GM19452 (cell line): Measurements from ENCODE around the gene SPATA6.

Experiments
- ATAC-seq: cut with Tn5 transposase; IDR thresholded peaks from one replicate; pipeline ENCODE4 v1.9.1; 2021; ENCODE audit not compliant: unreplicated experiment

The SPATA6 gene

DNA sequence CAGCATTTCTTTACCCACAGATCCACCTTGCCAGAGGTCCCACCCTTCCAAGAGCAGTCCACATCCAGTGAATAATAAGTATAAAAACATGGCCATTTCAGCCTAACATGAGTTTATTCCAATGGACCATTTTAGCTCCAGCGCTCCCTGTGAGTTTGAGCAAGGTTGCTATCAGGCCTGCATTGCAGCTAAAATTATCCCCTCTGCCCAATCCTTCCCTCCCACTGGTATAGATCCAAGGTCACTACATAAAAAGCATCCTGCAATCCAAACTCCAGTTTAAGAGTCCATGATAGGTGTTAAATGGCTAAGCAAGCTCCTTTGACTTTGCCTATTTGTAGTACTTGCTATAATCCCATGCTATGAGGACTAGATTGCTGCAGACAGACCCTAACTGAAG, 213.9 kb downstream of the SPATA6 start:
- ATAC-seq, result no peak

DNA sequence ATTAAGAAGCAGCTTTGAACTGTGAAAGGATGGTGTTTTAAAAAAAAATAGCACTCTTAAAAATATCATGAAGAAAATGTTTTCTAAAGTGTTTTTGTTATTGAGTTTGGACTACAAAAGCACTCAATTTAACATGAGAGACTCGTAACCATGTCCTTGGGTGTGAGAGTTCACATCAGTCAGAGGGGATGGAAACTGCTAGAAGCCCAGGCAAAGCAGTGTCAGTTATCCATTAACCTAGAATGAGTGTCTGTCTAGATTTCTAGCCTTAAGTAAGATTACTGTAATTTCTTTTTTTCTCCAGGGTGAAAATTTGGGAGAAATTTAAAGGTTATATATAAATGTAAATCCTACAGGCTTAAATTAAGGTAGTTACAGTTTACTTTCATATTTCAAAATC, 217.8 kb downstream of the SPATA6 start:
- no peak for ATAC-seq

DNA sequence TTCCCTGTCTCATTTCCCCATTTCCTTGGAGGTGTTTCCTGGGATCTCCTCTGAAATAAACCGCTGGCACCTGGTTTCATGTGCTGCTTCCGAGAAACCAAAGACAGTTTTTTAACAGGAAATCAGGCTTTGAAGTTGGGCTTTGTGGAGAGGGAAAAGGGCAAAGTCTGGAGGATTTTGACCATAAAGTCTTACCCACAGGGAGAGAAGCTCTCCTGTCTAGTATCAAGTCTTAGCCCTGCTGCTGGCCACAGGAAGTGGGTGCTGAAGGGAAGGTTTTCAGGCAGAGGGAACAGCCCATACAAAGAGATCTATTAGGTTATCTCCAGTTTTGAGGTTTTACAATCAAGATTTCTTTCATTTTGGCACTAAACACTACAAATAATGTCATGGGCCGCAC, 220.2 kb downstream of the SPATA6 start:
- no peak for ATAC-seq

DNA sequence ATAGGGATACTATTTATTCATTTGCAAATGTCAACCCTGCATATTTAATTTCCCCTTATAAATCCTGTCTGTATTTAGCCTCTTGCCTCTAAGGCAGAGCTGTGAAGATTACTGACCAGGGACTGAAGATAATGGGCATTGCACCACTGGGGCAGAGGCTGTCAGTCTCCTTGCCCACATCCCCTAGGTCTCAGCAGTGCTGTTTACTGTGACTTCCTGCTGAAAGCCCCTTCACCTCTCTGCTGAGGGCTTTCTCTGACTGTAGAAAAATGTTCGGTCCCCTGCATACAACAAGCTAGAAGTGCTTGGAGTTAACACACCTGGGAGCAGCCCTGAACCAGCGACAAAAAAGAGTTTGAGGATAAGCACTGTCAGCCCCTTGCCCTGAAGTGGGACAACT, 220.7 kb downstream of the SPATA6 start:
- ATAC-seq, result no peak

DNA sequence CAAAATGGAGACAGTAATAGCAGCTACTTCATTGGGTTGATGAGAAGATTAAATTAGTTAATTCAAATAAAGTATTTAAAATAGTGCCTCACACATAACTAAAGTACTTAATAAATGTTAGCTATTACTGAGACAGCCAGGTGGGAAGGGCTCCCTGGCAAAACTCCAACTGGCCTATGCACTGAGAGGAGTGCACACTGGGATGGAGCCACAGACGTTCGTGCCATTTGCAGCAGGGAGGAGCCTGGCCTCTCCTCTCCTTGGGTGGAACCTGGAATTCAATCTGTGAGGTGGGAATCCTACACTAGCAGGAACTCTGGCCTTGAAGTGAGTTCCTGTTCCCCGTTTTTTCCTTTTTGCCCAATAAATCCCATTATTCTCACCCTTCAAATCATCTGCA, 221.4 kb downstream of the SPATA6 start:
- ATAC-seq, result no peak

DNA sequence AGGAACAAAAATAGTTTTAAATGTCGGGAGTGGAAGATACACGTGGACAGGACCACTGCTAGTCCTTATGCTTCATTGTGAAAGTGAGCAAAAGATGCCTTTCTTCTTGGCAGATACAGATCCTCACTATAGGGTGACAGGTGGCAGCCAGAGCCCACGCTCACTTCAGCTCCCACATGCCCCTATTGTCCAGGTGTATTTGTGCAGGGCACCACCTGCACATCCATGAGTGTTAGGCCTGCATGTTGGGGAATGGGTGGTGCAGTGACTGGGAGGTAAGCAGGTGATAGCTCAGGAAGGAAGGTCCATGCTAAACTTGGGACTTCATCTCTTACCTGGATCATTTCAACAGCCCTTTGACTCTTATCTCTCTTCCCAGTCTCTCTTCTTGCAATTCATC, 222.1 kb downstream of the SPATA6 start:
- ATAC-seq, result no peak

DNA sequence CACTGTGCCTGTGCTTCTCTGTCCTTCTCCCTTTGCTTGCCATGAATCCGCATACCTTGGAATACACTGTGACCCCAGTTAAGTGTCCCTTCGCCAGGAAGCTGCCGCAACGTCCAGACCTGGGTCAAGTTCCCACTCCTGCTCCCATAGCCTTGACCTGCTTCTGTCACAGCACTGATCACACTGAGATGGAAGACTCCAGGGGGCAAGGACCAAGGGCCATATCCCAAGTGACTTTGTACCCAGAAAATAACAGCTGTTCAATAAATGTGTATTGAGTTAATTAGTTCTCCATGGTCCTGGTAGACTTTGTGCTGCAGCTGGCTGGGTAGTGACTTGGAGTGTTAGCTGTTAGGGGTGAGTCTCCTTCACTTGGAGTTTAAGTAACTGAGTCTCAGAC, 223.6 kb downstream of the SPATA6 start:
- no peak for ATAC-seq

DNA sequence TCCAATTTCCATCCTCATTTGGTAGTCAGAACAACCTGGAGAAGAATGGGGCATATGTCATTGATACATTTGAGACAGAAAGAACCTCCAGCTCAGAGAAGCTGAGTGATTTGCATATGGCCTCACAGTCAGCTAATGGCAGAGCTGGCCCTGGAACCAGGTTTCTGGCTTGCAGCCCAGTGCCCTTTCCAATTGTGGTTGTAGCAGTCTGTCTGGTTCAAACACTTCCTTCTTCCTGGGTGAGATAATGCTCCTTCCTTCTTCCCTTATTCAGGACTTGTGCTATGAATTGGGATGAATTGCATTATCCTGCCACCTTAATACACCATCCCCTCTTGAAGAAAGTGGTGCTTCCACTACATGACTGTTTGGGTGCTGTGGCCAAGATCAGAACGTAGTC, 225.3 kb downstream of the SPATA6 start:
- ATAC-seq, result no peak
